Measurements from ENCODE around the gene GATM.
"Not testable (repeated sequence)": the region's sequence is repeated elsewhere in the genome, so short reads cannot be mapped to it uniquely, and the experiment has no call there.

Gene GATM

GRCh38 chr15:45387380-45388007, 9.2 kb upstream of the GATM start:
- DNase-seq = no peak

GRCh38 chr15:45386974-45387373, 8.6 kb upstream of the GATM start:
- DNase-seq = no peak

- DNase-seq = no peak
Observed at GRCh38 chr15:45386420-45386819, 8.1 kb upstream of the GATM start.

GRCh38 chr15:45385590-45385989, 7.2 kb upstream of the GATM start:
- no peak for DNase-seq

GRCh38 chr15:45384700-45385099, 6.4 kb upstream of the GATM start:
- DNase-seq = no peak

GRCh38 chr15:45378913-45379262, 544 bp upstream of the GATM start:
- no peak for DNase-seq

- DNase-seq = no peak
Observed at GRCh38 chr15:45377609-45378148, 665 bp downstream of the GATM start.

GRCh38 chr15:45376967-45377608, 1.3 kb downstream of the GATM start:
- no peak for DNase-seq

- no peak for DNase-seq
Observed at GRCh38 chr15:45376300-45376928, 1.9 kb downstream of the GATM start.

- no peak for DNase-seq
Observed at GRCh38 chr15:45375836-45376235, 2.5 kb downstream of the GATM start.

GRCh38 chr15:45373976-45374375, 4.4 kb downstream of the GATM start:
- no peak for DNase-seq

- no peak for DNase-seq
Observed at GRCh38 chr15:45372041-45372995, 6.0 kb downstream of the GATM start.

GRCh38 chr15:45371546-45371945, 6.8 kb downstream of the GATM start:
- DNase-seq = no peak

GRCh38 chr15:45370042-45370441, 8.3 kb downstream of the GATM start:
- not testable (repeated sequence) for DNase-seq

GRCh38 chr15:45367222-45367621, 11.1 kb downstream of the GATM start:
- not testable (repeated sequence) for DNase-seq

GRCh38 chr15:45364271-45364670, 14.1 kb downstream of the GATM start:
- DNase-seq = no peak

- no peak for DNase-seq
Observed at GRCh38 chr15:45363801-45364200, 14.5 kb downstream of the GATM start.

- DNase-seq = no peak
Observed at GRCh38 chr15:45363334-45363733, 15.0 kb downstream of the GATM start.

GRCh38 chr15:45362419-45362818, 15.9 kb downstream of the GATM start:
- no peak for DNase-seq

- DNase-seq = no peak
Observed at GRCh38 chr15:45361878-45362277, 16.5 kb downstream of the GATM start.

- no peak for DNase-seq
Observed at GRCh38 chr15:45355860-45356259, 22.5 kb downstream of the GATM start.

- DNase-seq = no peak
Observed at GRCh38 chr15:45354711-45355110, 23.6 kb downstream of the GATM start.

GRCh38 chr15:45351227-45351626, 27.1 kb downstream of the GATM start:
- DNase-seq = no peak
